ENCODE data around the gene KRT4. TPM values are rescaled to one million over a fixed set of nuclear protein-coding genes. Genes with fewer than 3 reads are reported as not detected.

Gene KRT4
- total RNA-seq, 1 experiment from 2014 or later, result not detected

GRCh38 chr12:52833922-52834726, 20.2 kb upstream of the KRT4 start, which contains the start of gene KRT79:
KRT79 (minus strand) TSS chr12:52834311; CDS start chr12:52834260, 51 bp downstream.
- no peak within 1 kb of the TSS for H3K9ac ChIP-seq (ENCODE audit: extremely low read depth, insufficient read length, low read length)
- no peak within 1 kb of the TSS for H3K27ac ChIP-seq (ENCODE audit: insufficient read length, low read depth, low read length)
- no peak within 1 kb of the TSS for H4K5ac ChIP-seq (ENCODE audit: insufficient read length, low read depth, low read length)
- H3K23ac ChIP-seq (ENCODE audit: insufficient read length, low read depth, low read length), result no peak within 1 kb of the TSS
- no peaks in the 10 kb centered on the region for H3K4me1 ChIP-seq (ENCODE audit: insufficient read depth, low read length)
- no peak within 1 kb of the TSS for H2BK12ac ChIP-seq (ENCODE audit: insufficient read length, low read depth, low read length)
- no peak within 1 kb of the TSS for H3K4me3 Mint-ChIP-seq
- H3T11ph ChIP-seq (ENCODE audit: low read length), result no peak within 1 kb of the TSS
- H3K4me2 ChIP-seq (ENCODE audit: insufficient read depth, insufficient read length, low read length), result no peak within 1 kb of the TSS
- no peak within 1 kb of the TSS for H3K4ac ChIP-seq (ENCODE audit: low read depth, low read length)
- H3K4me1 Mint-ChIP-seq, result no peaks in the 10 kb centered on the region; a peak in 1 of 4 replicates
- no peak within 1 kb of the TSS for H3K56ac ChIP-seq (ENCODE audit: insufficient read length, low read depth, low read length)
- H3K27me3 Mint-ChIP-seq (ENCODE audit: low read depth), result peaks cover 6% of the 10 kb centered on the region
- H2AK5ac ChIP-seq (ENCODE audit: insufficient read length, low read length), result no peak within 1 kb of the TSS
- H4K20me1 ChIP-seq (ENCODE audit: control insufficient read depth, insufficient read depth, insufficient read length), result no peaks in the 10 kb centered on the region
- no peaks in the 10 kb centered on the region for H3K36me3 Mint-ChIP-seq (ENCODE audit: insufficient read depth in 1 of 3, low read depth in 3 of 3)
- no peaks in the 10 kb centered on the region for H3K79me2 ChIP-seq (ENCODE audit: insufficient read depth, low read length)
- H2BK20ac ChIP-seq (ENCODE audit: low read depth, low read length, poor library complexity, severe bottlenecking), result no peak within 1 kb of the TSS
- H4K8ac ChIP-seq (replicated peaks; ENCODE audit: insufficient read length, low read depth, low read length), result no peak within 1 kb of the TSS
- H2BK15ac ChIP-seq (ENCODE audit: low read depth, low read length), result no peak within 1 kb of the TSS
- TF ChIP-seq, protein P1, sequence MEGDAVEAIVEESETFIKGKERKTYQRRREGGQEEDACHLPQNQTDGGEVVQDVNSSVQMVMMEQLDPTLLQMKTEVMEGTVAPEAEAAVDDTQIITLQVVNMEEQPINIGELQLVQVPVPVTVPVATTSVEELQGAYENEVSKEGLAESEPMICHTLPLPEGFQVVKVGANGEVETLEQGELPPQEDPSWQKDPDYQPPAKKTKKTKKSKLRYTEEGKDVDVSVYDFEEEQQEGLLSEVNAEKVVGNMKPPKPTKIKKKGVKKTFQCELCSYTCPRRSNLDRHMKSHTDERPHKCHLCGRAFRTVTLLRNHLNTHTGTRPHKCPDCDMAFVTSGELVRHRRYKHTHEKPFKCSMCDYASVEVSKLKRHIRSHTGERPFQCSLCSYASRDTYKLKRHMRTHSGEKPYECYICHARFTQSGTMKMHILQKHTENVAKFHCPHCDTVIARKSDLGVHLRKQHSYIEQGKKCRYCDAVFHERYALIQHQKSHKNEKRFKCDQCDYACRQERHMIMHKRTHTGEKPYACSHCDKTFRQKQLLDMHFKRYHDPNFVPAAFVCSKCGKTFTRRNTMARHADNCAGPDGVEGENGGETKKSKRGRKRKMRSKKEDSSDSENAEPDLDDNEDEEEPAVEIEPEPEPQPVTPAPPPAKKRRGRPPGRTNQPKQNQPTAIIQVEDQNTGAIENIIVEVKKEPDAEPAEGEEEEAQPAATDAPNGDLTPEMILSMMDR (conservative IDR thresholded peaks at IDR 0.05), result no peak
- H2BK120ac ChIP-seq (ENCODE audit: low read depth, low read length, poor library complexity, severe bottlenecking), result no peak within 1 kb of the TSS
- WGBS (ENCODE audit: extremely low coverage, insufficient read length, low lambda C conversion rate), result no CpG with 5 or more reads among the region's 22 CpGs
- H2BK5ac ChIP-seq (ENCODE audit: insufficient read length, low read length), result no peak within 1 kb of the TSS
- no peak within 1 kb of the TSS for H2AFZ ChIP-seq (ENCODE audit: low read length)
- H3K9me3 Mint-ChIP-seq, result no peaks in the 10 kb centered on the region
- no peaks in the 10 kb centered on the region for H3K27me3 ChIP-seq (ENCODE audit: insufficient read depth, low read length)
- no peak within 1 kb of the TSS; a peak in 1 of 7 replicates for H3K27ac Mint-ChIP-seq
- no peak within 1 kb of the TSS for H3K18ac ChIP-seq (ENCODE audit: insufficient read length, low read depth, low read length)
- H3K14ac ChIP-seq (ENCODE audit: insufficient read depth, low read length), result no peak within 1 kb of the TSS
- H3K9me3 ChIP-seq (ENCODE audit: control insufficient read depth, low read depth, low read length), result no peaks in the 10 kb centered on the region
- H3K79me1 ChIP-seq (ENCODE audit: insufficient read depth, low read depth, low read length, poor library complexity, severe bottlenecking), result no peaks in the 10 kb centered on the region
- no peak within 1 kb of the TSS for H4K91ac ChIP-seq (ENCODE audit: insufficient read length, low read depth, low read length)
- no peak for DNase-seq
- H3K23me2 ChIP-seq (ENCODE audit: insufficient read length, low read depth, low read length, poor library complexity, severe bottlenecking), result no peaks in the 10 kb centered on the region

Data from H9 (cell line).